H9 (cell line): Measurements from ENCODE around the gene CCDC186. TPM values are rescaled to one million over a fixed set of nuclear protein-coding genes. Genes with fewer than 3 reads are reported as not detected.

Experiments used
- DNase-seq: peaks from one replicate; pipeline ENCODE4 v3.0.0-alpha.2; 2017
- H2AFZ ChIP-seq: one replicate; pipeline ENCODE4 v1.6.1; 2013; ENCODE audit warnings: mild to moderate bottlenecking, low read length, control low read depth, moderate library complexity
- H2AK5ac ChIP-seq: 2 replicates; pipeline ENCODE4 v1.6.1; 2013; ENCODE audit warnings: low read length, control low read depth, mixed read lengths; ENCODE audit not compliant: insufficient read length
- H2BK120ac ChIP-seq: one replicate; pipeline ENCODE4 v1.6.1; 2013; ENCODE audit warnings: low read depth, mild to moderate bottlenecking, low read length, control low read depth, inconsistent platforms; ENCODE audit not compliant: poor library complexity, severe bottlenecking
- H2BK12ac ChIP-seq: 2 replicates; pipeline ENCODE4 v1.6.1; 2013; ENCODE audit warnings: low read length, control low read depth, mixed read lengths, low read depth; ENCODE audit not compliant: insufficient read length
- H2BK15ac ChIP-seq: 2 replicates; pipeline ENCODE4 v1.6.1; 2013; ENCODE audit warnings: low read depth, low read length, control low read depth
- H2BK20ac ChIP-seq: one replicate; pipeline ENCODE4 v1.6.1; 2013; ENCODE audit warnings: low read depth, mild to moderate bottlenecking, low read length, control low read depth, inconsistent platforms; ENCODE audit not compliant: poor library complexity, severe bottlenecking
- H2BK5ac ChIP-seq: 2 replicates; pipeline ENCODE4 v1.6.1; 2013; ENCODE audit warnings: low read length, control low read depth, mixed read lengths; ENCODE audit not compliant: insufficient read length
- H3K14ac ChIP-seq: 2 replicates; pipeline ENCODE4 v1.6.1; 2013; ENCODE audit warnings: low read length, control low read depth; ENCODE audit not compliant: insufficient read depth
- H3K18ac ChIP-seq: 2 replicates; pipeline ENCODE4 v1.6.1; 2013; ENCODE audit warnings: low read depth, mild to moderate bottlenecking, mixed read lengths, low read length, control low read depth; ENCODE audit not compliant: insufficient read length
- H3K23ac ChIP-seq: 2 replicates; pipeline ENCODE4 v1.6.1; 2013; ENCODE audit warnings: low read length, control low read depth, mixed read lengths, low read depth; ENCODE audit not compliant: insufficient read length
- H3K23me2 ChIP-seq: 2 replicates; pipeline ENCODE4 v1.6.1; 2013; ENCODE audit warnings: low read depth, mild to moderate bottlenecking, mixed read lengths, low read length, control low read depth; ENCODE audit not compliant: insufficient read length, poor library complexity, severe bottlenecking
- H3K27ac ChIP-seq: 2 replicates; pipeline ENCODE4 v1.5.1; 2013; ENCODE audit warnings: low read length, control low read depth, mixed read lengths, low read depth; ENCODE audit not compliant: insufficient read length
- H3K27me3 ChIP-seq: 2 replicates; pipeline ENCODE4 v1.6.1; 2013; ENCODE audit warnings: low read length, control low read depth, inconsistent platforms; ENCODE audit not compliant: insufficient read depth
- H3K4ac ChIP-seq: 2 replicates; pipeline ENCODE4 v1.6.1; 2013; ENCODE audit warnings: low read depth, mild to moderate bottlenecking, control low read depth, inconsistent platforms, low read length, moderate library complexity
- H3K4me1 ChIP-seq: 2 replicates; pipeline ENCODE4 v1.6.1; 2013; ENCODE audit warnings: low read length, control low read depth, inconsistent platforms; ENCODE audit not compliant: insufficient read depth
- H3K4me2 ChIP-seq: 2 replicates; pipeline ENCODE4 v1.6.1; 2013; ENCODE audit warnings: low read length, control low read depth, mixed read lengths; ENCODE audit not compliant: insufficient read length, insufficient read depth
- H3K56ac ChIP-seq: 2 replicates; pipeline ENCODE4 v1.6.1; 2013; ENCODE audit warnings: low read depth, mild to moderate bottlenecking, mixed read lengths, low read length, control low read depth; ENCODE audit not compliant: insufficient read length
- H3K79me1 ChIP-seq: 2 replicates; pipeline ENCODE4 v1.6.1; 2013; ENCODE audit warnings: low read depth, mild to moderate bottlenecking, moderate library complexity, low read length, control low read depth, inconsistent platforms; ENCODE audit not compliant: insufficient read depth, poor library complexity, severe bottlenecking
- H3K79me2 ChIP-seq: 2 replicates; pipeline ENCODE4 v1.6.1; 2013; ENCODE audit warnings: low read length, control low read depth, inconsistent platforms; ENCODE audit not compliant: insufficient read depth
- H3K9ac ChIP-seq: 2 replicates; pipeline ENCODE4 v1.6.1; 2013; ENCODE audit warnings: low read length, control low read depth, mixed read lengths; ENCODE audit not compliant: insufficient read length; ENCODE audit errors: extremely low read depth
- H3K9me3 ChIP-seq: one replicate; pipeline ENCODE4 v1.6.1; 2013; ENCODE audit warnings: low read depth, low read length, inconsistent platforms; ENCODE audit not compliant: control insufficient read depth
- H3T11ph ChIP-seq: one replicate; pipeline ENCODE4 v1.6.1; 2013; ENCODE audit warnings: mild to moderate bottlenecking, low read length, control low read depth, inconsistent platforms
- H4K20me1 ChIP-seq: one replicate; pipeline ENCODE4 v1.6.1; 2013; ENCODE audit not compliant: control insufficient read depth, insufficient read length, insufficient read depth
- H4K5ac ChIP-seq: 2 replicates; pipeline ENCODE4 v1.6.1; 2013; ENCODE audit warnings: low read depth, mild to moderate bottlenecking, mixed read lengths, low read length, control low read depth; ENCODE audit not compliant: insufficient read length
- H4K8ac ChIP-seq: replicated peaks from 2 replicates; pipeline ENCODE4 v1.6.1; 2013; ENCODE audit warnings: low read length, control low read depth, mixed read lengths, low read depth; ENCODE audit not compliant: insufficient read length
- H4K91ac ChIP-seq: 2 replicates; pipeline ENCODE4 v1.6.1; 2013; ENCODE audit warnings: low read depth, mild to moderate bottlenecking, moderate library complexity, mixed read lengths, low read length, control low read depth; ENCODE audit not compliant: insufficient read length
- H3K27ac Mint-ChIP-seq, 3 experiments: 2 replicates in 2 of 3; 3 replicates in 1 of 3; pipeline ENCODE4 v1.8.0; 2020 to 2021; ENCODE audit warnings: mixed read lengths in 3 of 3, mild to moderate bottlenecking in 1 of 3, moderate library complexity in 1 of 3
- H3K27me3 Mint-ChIP-seq: 2 replicates; pipeline ENCODE4 v1.8.0; 2021; ENCODE audit warnings: low read depth, mild to moderate bottlenecking, moderate library complexity, mixed read lengths
- H3K36me3 Mint-ChIP-seq, 3 experiments: 2 replicates in 2 of 3; 3 replicates in 1 of 3; pipeline ENCODE4 v1.8.0; 2020 to 2021; ENCODE audit warnings: low read depth in 3 of 3, mixed read lengths in 3 of 3; ENCODE audit not compliant: insufficient read depth in 1 of 3
- H3K4me1 Mint-ChIP-seq, 2 experiments: 2 replicates each; pipeline ENCODE4 v1.8.0; 2020; ENCODE audit warnings: mixed read lengths in 2 of 2
- H3K4me3 Mint-ChIP-seq, 2 experiments: 2 replicates in 1 of 2; 3 replicates in 1 of 2; pipeline ENCODE4 v1.8.0; 2020 to 2021; ENCODE audit warnings: mild to moderate bottlenecking in 2 of 2, mixed read lengths in 2 of 2, moderate library complexity in 1 of 2
- H3K9me3 Mint-ChIP-seq, 2 experiments: 2 replicates in 1 of 2; 3 replicates in 1 of 2; pipeline ENCODE4 v1.8.0; 2020; ENCODE audit warnings: mild to moderate bottlenecking in 2 of 2, mixed read lengths in 2 of 2, moderate library complexity in 1 of 2
- CTCF ChIP-seq: fragments of 200-600 bp; sonication (generic); conservative IDR thresholded peaks from 3 replicates; pipeline ENCODE4 v1.8.0; 2021; ENCODE audit warnings: antibody characterized with exemption, mild to moderate bottlenecking
- WGBS: extraction: QIAGEN DNeasy Blood & Tissue Kit; methylation state at CpG from one replicate; pipeline ENCODE4 v1.1.7; 2013; ENCODE audit warnings: missing lambda C conversion rate, low lambda C conversion rate, mixed read lengths; ENCODE audit not compliant: insufficient read length; ENCODE audit errors: extremely low coverage; 5-methylcytosine and 5-hydroxymethylcytosine counted together
- total RNA-seq: library from RNA; stranded (reverse); gene quantifications from 2 replicates; pipeline ENCODE4 v1.2.1, GENCODE V29; 2021

CCDC186 gene
- total RNA-seq, 1 experiment from 2014 or later: 16.7 TPM

- Histone ChIP-seq H2BK5ac (no peak overlapping the region), H3K14ac (no peak overlapping the region), H2BK120ac (no peak overlapping the region), H3K27ac (no peak overlapping the region), H3K27me3 (no peaks in the 10 kb centered on the region), H2BK12ac (no peak overlapping the region), H3K23me2 (no peaks in the 10 kb centered on the region), H3K18ac (no peak overlapping the region), H4K8ac (no peak overlapping the region), H3T11ph (no peak overlapping the region), H2AK5ac (no peak overlapping the region), H2BK15ac (no peak overlapping the region), H3K4me2 (no peak overlapping the region), H3K56ac (no peak overlapping the region), H4K5ac (no peak overlapping the region), H3K79me1 (no peaks in the 10 kb centered on the region), H3K4me1 (no peaks in the 10 kb centered on the region), H3K4ac (no peak overlapping the region), H3K9ac (no peak overlapping the region), H2AFZ (no peak overlapping the region), H3K9me3 (no peaks in the 10 kb centered on the region), H4K20me1 (no peaks in the 10 kb centered on the region), H2BK20ac (no peak overlapping the region), H3K23ac (no peak overlapping the region), H3K79me2 (no peaks in the 10 kb centered on the region), H4K91ac (no peak overlapping the region)
- no CpG with 5 or more reads among the region's 1 CpG for WGBS
- no peak for TF ChIP-seq CTCF
- H3K9me3 Mint-ChIP-seq: no peaks in the 10 kb centered on the region
- no peaks in the 10 kb centered on the region for H3K4me1 Mint-ChIP-seq
- H3K4me3 Mint-ChIP-seq: no peak overlapping the region
- DNase-seq: no peak
- peaks cover 5 to 34% (median 26%) of the 10 kb centered on the region in 3 experiments; a peak in 6 of 7 replicates for H3K36me3 Mint-ChIP-seq
- no peak overlapping the region for H3K27ac Mint-ChIP-seq
- no peaks in the 10 kb centered on the region for H3K27me3 Mint-ChIP-seq
These were observed 34.0 kb downstream of the CCDC186 start for GRCh38 chr10:114140036-114140435.
